Measurements from ENCODE around the gene SHOC2. TPM values are rescaled to one million over a fixed set of nuclear protein-coding genes. Genes with fewer than 3 reads are reported as not detected.

The SHOC2 gene
- total and polyA plus RNA-seq, 12 donors = 18.6 to 68.2 (median 48.5) TPM

GRCh38 chr10:111030042-111030750, 110.8 kb downstream of the SHOC2 start:
- Histone ChIP-seq H3K4me1 (peaks cover 0 to 12% (median 0%) of the 10 kb centered on the region in 9 donors), H3K9me3 (peaks cover 0 to 35% (median 4%) of the 10 kb centered on the region in 11 donors), H3K27me3 (no peaks in the 10 kb centered on the region), H3K27ac (no peak overlapping the region), H3K36me3 (peaks cover 0 to 7% (median 0%) of the 10 kb centered on the region in 9 donors), H3K4me3 (no peak overlapping the region)
- 97 to 99% methylated on average over 9 of the region's 9 CpGs for WGBS, 2 donors
- ATAC-seq (no peak), DNase-seq (no peak)
- intact Hi-C loops (cut with DNase I) = no loop called here
- no peak for TF ChIP-seq CTCF (IDR thresholded peaks at IDR 0.05)

DNA sequence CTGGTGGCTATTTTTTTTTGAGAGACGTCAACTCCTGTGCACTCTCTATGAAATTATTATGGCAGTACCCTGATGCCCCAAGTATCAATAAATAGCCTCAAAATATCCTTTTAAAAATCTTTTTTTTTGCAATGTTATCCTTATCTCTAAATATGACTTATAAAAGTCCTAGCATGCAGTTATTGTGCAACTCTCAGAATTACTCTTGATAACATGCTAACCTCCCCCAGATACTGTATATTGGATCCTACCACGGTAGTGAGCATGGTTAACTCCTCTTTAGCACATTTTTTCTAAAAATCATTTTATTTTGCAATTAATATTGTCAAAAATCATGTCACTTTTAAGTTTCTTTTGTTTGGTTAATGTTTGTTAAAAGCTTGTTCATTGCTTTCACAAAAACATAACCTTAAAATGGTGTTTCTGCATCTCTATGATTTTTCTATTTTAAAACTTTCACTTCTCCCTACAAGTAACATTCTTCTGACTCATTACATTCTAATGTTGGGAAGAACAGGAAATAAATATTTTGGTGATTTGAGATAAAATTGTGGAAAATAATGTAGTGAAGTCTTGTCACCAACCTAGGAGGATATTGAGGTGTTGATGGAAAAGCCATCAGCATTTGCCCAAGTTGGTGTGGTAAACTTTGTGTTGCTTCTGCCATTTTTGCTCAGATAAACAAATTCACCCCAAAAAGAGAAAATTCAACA, 115.3 kb downstream of the SHOC2 start:
- Histone ChIP-seq H3K4me3 (no peak overlapping the region), H3K27ac (no peak overlapping the region), H3K9me3 (peaks cover 0 to 52% (median 11%) of the 10 kb centered on the region in 11 donors), H3K36me3 (peaks cover 0 to 7% (median 0%) of the 10 kb centered on the region in 9 donors), H3K27me3 (no peaks in the 10 kb centered on the region), H3K4me1 (peaks cover 0 to 12% (median 0%) of the 10 kb centered on the region in 9 donors)
- ATAC-seq (no peak), DNase-seq (no peak)
- TF ChIP-seq CTCF (IDR thresholded peaks at IDR 0.05) = no peak
- WGBS, 2 donors = 80 to 83% methylated on average over 2 of the region's 2 CpGs
- intact Hi-C loops (cut with DNase I) = no loop called here

DNA sequence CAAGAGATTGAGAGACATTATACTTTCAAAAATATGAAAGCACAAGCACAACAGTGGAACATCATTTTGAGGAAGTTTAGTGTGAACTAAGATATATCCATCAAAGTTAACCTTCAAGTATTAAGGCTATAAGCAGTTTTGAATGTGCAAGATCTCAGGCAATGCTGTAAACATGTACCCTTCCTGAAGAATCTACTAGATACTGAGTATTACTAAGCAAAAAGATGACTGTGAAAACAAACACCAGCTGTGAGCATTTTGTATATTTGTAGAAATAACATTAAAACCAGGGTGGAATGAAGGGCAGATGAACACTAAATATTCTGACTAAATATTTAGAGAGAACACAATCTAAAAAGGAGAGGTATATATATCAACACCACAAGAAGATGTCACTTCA, 116.1 kb downstream of the SHOC2 start:
- DNase-seq (no peak), ATAC-seq (no peak)
- intact Hi-C loops (cut with DNase I) = no loop called here

GRCh38 chr10:111037858-111038257, 118.5 kb downstream of the SHOC2 start:
- Histone ChIP-seq H3K36me3 (peaks cover 0 to under 1% (median 0%) of the 10 kb centered on the region in 9 donors), H3K4me1 (peaks cover 0 to 4% (median 0%) of the 10 kb centered on the region in 9 donors), H3K4me3 (no peak overlapping the region), H3K27ac (no peak overlapping the region), H3K27me3 (no peaks in the 10 kb centered on the region), H3K9me3 (peaks cover 0 to 64% (median 28%) of the 10 kb centered on the region in 11 donors)
- TF ChIP-seq CTCF (IDR thresholded peaks at IDR 0.05) = no peak
- DNase-seq = no peak
- intact Hi-C loops (cut with DNase I) = no loop called here
- no peak for ATAC-seq

More for the DNA sequence above, 116.1 kb downstream of the SHOC2 start:
- peaks cover 0 to 60% (median 19%) of the 10 kb centered on the region in 11 donors for H3K9me3 ChIP-seq
- H3K27me3 ChIP-seq = no peaks in the 10 kb centered on the region
- peaks cover 0 to 5% (median 0%) of the 10 kb centered on the region in 9 donors for H3K4me1 ChIP-seq
- peaks cover 0 to 7% (median 0%) of the 10 kb centered on the region in 9 donors for H3K36me3 ChIP-seq
- no peak for TF ChIP-seq CTCF (IDR thresholded peaks at IDR 0.05)
- no peak overlapping the region for H3K27ac ChIP-seq
- H3K4me3 ChIP-seq = no peak overlapping the region
